Measurements from ENCODE around the gene DGKI.
"Not testable (repeated sequence)": the region's sequence is repeated elsewhere in the genome, so short reads cannot be mapped to it uniquely, and the experiment has no call there.

The DGKI gene

DNA sequence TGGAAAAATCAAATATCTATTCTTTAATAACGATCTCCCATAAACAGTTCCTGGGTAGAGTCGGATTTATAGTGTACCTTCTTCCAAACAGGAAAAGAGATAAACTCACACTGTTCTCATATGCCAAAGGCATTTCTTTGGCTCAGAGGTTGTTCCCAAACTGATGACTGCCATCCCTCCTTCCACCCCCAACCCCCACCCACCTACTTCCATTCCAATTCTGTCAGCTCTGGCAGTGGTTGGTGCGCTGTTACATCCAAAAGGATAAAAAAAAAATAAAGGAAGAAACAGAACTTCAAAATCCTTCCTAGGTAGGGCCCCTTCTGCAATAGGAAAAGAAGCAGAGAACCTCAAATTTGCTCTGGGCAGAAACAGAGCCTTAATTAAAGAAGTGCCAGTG, 104.7 kb downstream of the DGKI start:
- no peak for DNase-seq (ENCODE audit: low read depth)

DNA sequence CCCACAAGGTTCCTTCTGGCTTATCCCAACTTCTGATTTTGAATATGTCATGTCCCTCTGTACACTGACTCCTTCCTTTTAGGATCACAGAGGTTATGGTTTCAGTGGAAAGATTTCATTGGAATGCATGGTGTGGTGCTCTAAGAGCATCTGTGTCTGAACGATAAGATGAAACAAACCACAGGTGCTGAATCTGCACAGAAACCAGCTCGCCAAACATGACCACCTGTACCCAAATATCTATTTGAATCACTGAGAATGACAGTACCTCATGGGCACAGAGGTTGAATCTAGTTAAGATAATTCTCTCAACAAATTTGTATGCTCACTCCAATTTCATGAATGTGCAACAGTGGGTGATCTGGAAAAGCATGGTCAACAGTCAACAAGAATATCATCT, 105.3 kb downstream of the DGKI start:
- no peak for DNase-seq (ENCODE audit: low read depth)

DNA sequence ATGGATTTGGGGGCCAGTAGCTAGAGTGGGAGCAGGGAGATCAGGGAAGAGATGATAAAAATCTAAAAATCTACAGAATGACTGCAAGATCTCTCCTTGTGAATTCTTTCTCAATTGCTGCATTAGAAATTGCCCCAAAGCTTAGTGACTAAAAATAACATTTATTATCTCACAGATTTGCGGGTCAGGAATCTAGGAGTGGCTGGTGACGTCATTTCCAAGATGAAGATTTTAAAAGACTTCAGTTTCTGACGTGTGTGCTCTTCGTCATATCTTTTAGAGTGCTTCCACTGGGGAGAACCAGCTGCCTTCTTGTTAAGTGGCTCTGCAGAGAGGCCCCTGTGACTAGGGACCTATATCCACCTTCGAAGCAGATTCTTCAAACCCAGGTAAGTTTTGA, 112.6 kb downstream of the DGKI start:
- no peak for DNase-seq (ENCODE audit: low read depth)

GRCh38 chr7:137732168-137732567, 114.6 kb downstream of the DGKI start:
- DNase-seq (ENCODE audit: low read depth): no peak

DNA sequence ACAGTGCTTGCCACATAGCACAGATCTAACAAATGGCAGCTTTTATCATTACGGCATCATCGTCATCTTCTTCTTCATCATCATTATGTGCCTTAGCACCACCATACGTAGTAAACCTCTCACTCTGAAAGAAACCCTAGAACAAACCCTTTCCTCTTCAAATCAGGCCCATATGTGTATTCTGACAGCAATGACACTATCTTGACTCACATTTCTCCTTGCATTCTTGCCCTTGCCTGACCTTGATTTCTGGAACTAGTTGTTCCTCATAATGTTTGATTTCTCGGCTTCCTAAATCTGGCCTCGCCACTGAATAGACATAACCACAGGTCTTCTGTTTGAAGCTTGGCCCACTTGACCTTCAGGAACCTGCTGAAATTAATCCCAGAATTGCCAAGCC, 115.3 kb downstream of the DGKI start:
- no peak for DNase-seq (ENCODE audit: low read depth)

GRCh38 chr7:137728426-137728825, 118.3 kb downstream of the DGKI start:
- DNase-seq (ENCODE audit: low read depth): no peak

DNA sequence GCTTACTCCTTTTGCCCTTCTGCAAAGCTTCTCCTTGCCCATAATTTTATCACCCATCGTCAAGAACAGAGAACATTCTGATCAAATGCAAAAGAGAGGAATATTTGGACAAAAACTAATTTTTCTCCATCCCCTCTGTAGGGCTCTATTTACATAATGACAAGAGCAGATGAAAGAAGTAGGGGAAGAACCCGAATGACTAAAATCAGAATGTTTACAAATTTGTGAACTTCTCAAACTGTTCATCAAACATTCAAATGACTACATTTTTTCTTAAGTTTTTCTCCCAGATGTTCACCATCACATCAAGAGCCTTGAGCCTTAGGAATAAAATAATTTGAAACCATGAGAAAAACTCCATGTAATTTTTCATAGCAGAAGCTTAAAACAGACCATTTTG, 119.4 kb downstream of the DGKI start:
- no peak for DNase-seq (ENCODE audit: low read depth)

GRCh38 chr7:137718355-137718754, 128.4 kb downstream of the DGKI start:
- no peak for DNase-seq (ENCODE audit: low read depth)

- no peak for DNase-seq (ENCODE audit: low read depth)
These were observed 128.9 kb downstream of the DGKI start for GRCh38 chr7:137717811-137718271.

- no peak for DNase-seq (ENCODE audit: low read depth)
These were observed 129.7 kb downstream of the DGKI start for GRCh38 chr7:137717045-137717444.

GRCh38 chr7:137716061-137716460, 130.7 kb downstream of the DGKI start:
- DNase-seq (ENCODE audit: low read depth): no peak

DNA sequence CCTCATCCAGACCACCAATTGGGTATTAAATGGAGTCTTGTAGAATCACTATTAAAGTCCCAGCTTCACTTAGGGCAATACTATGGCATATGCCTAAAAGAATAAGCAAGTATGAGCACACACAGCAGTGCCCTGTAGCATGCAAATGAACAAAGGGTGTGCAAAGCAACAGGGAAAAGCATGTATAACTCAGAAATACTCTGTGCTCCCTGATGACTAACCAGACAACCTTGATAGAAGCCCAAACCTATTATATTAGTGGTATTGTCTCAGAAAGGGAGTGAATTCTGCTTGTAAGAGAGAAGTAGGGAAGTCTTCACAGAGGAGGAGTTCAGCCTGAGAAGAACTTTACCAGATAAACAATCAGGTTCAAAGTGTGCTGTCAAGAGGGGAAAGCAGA, 131.2 kb downstream of the DGKI start:
- no peak for DNase-seq (ENCODE audit: low read depth)

- DNase-seq (ENCODE audit: low read depth): no peak
These were observed 131.7 kb downstream of the DGKI start for GRCh38 chr7:137715121-137715520.

GRCh38 chr7:137706330-137706729, 140.4 kb downstream of the DGKI start:
- not testable (repeated sequence) for DNase-seq (ENCODE audit: low read depth)

GRCh38 chr7:137704723-137705122, 142.1 kb downstream of the DGKI start:
- no peak for DNase-seq (ENCODE audit: low read depth)

DNA sequence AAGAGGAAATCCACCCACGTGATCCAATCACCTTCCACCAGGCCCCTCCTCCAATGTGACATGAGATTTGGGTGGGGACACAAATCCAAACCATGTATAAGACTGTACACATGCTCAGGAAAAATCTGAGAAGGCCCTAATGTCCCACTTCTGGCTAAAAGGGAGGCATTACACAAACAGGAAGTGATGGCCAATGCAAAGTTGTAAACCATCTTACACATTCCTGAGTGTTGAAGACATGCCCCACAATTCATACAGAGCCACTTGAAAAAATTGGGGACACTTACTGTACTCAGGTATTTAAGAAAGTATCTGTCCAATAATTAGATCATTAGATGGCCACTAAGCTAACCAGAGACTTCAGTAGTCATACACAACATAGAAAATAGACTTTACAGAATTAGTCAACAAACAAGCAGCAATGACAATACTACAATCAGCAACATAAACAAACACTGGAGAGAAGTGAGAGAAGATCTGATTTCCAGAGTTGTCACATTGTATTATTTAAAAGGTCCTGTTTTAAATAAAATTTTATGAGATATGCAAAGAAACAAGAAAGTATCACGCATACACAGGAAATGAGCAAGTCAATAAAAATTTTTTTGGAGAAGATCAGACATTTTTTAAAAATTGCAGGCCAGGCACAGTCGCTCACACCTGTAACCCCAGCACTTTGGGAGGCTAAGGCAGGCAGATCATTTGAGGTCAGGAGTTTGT, 143.3 kb downstream of the DGKI start:
- DNase-seq (ENCODE audit: low read depth): no peak

DNA sequence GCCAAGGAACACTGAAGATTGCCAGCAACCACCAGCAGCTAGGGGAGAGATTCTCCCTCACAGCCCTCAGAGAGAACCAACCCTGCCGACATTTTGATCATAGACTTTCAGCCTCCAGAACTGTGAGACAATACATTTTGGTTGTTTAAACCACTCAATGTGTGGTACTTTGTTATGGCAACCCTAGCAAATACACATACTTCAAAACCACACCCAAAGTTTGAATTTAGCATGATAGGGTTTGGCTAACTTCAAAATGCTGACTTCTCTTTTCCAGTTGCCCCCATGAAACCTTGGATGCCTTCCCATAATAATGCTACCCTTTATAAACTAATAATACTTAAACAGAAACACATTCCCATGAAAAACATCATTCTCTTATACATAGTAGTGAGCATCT, 149.8 kb downstream of the DGKI start:
- no peak for DNase-seq (ENCODE audit: low read depth)

GRCh38 chr7:137696376-137696775, 150.4 kb downstream of the DGKI start:
- DNase-seq (ENCODE audit: low read depth): no peak

GRCh38 chr7:137695942-137696341, 150.8 kb downstream of the DGKI start:
- DNase-seq (ENCODE audit: low read depth): no peak

- DNase-seq (ENCODE audit: low read depth): no peak
These were observed 151.3 kb downstream of the DGKI start for GRCh38 chr7:137695494-137695893.

DNA sequence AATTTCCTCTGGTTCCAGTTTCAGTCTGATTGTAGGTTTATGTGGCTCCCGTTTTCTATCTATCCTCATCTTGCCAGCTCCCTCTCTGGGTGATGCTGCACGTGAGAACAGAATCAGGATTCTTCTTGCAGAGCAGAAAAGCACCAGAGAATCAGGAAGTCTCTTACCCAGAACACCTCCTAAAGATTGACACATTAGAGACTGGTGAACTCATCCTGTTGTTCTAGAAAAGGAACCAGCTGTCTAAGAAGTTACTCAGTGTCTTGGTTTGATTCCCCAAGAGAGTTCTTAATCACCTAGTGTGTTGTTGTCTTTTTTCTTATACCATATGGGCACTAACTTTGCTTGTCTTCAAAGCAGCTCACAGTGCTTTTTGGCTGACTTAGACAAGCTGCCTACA, 152.4 kb downstream of the DGKI start:
- DNase-seq (ENCODE audit: low read depth): no peak

GRCh38 chr7:137692399-137692798, 154.4 kb downstream of the DGKI start:
- no peak for DNase-seq (ENCODE audit: low read depth)

DNA sequence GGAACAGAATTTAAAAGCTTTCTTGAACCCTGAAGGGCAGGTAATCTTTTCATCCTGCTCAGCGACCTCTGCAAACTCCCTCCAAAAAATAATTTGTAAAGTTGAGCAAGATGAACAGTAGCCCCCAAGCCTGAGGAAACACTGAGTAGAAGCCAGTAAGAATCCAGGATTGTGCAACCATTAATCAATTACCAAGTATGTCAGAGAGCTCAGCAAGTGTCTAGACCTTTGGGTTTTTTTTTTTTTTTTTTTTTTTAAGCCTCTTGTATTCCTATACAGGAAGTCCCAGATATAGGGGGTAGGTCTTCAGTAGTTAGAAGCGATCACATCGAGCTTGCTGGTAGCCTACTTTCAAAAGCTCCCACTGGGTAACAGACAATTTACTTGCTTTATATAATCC, 155.2 kb downstream of the DGKI start:
- no peak for DNase-seq (ENCODE audit: low read depth)

DNA sequence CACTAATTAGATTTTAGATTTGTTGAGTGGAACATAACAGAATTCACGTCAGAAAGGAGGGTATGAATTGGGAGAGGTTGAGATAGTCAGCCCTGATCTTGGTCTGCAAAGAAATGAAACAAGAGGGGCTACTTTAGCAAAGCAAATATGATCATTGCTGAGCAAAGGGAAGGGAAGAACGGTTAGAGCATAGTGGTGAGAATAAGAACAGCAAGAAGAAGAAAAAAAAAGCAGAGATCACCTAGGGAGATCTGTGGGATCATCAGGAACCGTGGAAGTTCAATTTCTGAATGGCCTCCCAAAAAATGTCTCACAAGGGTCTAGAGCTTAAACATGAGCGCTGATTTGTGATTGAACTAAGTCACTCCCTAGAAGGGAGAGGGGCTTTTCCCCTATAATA, 156.1 kb downstream of the DGKI start:
- DNase-seq (ENCODE audit: low read depth): no peak

All from T follicular helper cell (primary cell).